ENCODE data around the gene KLHL26.

Gene KLHL26

GRCh38 chr19:18717601-18718000, 80.8 kb downstream of the KLHL26 start:
- no peak for DNase-seq (ENCODE audit: low spot score)

- DNase-seq (ENCODE audit: low spot score) = no peak
These were observed 81.2 kb downstream of the KLHL26 start for GRCh38 chr19:18718015-18718526.

- DNase-seq (ENCODE audit: low spot score) = no peak
These were observed 82.1 kb downstream of the KLHL26 start for GRCh38 chr19:18718846-18719458.

GRCh38 chr19:18719541-18719940, 82.7 kb downstream of the KLHL26 start:
- DNase-seq (ENCODE audit: low spot score) = no peak

Data from HuH-7.5 (cell line).